Testis (tissue), 3 donors: ENCODE results near the gene IFNAR2. TPM values are rescaled to one million over a fixed set of nuclear protein-coding genes. Genes with fewer than 3 reads are reported as not detected.
"Not testable (repeated sequence)": the region's sequence is repeated elsewhere in the genome, so short reads cannot be mapped to it uniquely, and the experiment has no call there.

Experiments used
- DNase-seq: peaks from one replicate; pipeline ENCODE4 v3.0.0-alpha.2; 2019
- H3K27ac ChIP-seq, 2 donors: fragments of 200-600 bp; sonication (generic); one replicate each; pipeline ENCODE4 v1.5.1; 2019
- H3K27me3 ChIP-seq: fragments of 200-600 bp; sonication (generic); one replicate; pipeline ENCODE4 v1.5.1; 2019
- H3K36me3 ChIP-seq: fragments of 200-600 bp; sonication (generic); one replicate; pipeline ENCODE4 v1.5.1; 2017; ENCODE audit warnings: low read depth; ENCODE audit errors: missing control alignments
- H3K4me1 ChIP-seq: fragments of 200-600 bp; sonication (generic); one replicate; pipeline ENCODE4 v1.5.1; 2019
- H3K4me3 ChIP-seq, 2 donors: fragments of 200-600 bp; sonication (generic); one replicate each; pipeline ENCODE4 v1.5.1; 2017 to 2019
- H3K9me3 ChIP-seq: fragments of 200-600 bp; sonication (generic); one replicate; pipeline ENCODE4 v1.5.1; 2017
- CTCF ChIP-seq, 3 experiments: fragments of 450-650 bp in 2 of 3; fragments of 200-600 bp in 1 of 3; sonication (generic) in 1 of 3; IDR thresholded peaks; one replicate each; pipeline ENCODE4 v1.5.1; 2016 to 2019; ENCODE audit warnings: antibody characterized with exemption in 3 of 3, mild to moderate bottlenecking in 2 of 3, moderate library complexity in 1 of 3
- POLR2A ChIP-seq: fragments of 450-650 bp; IDR thresholded peaks from one replicate; pipeline ENCODE4 v1.6.1; 2017; ENCODE audit warnings: antibody characterized with exemption, mild to moderate bottlenecking, moderate library complexity
- WGBS, 2 donors: methylation state at CpG; one replicate each; pipeline ENCODE4 v1.1.5; 2018; 5-methylcytosine and 5-hydroxymethylcytosine counted together
- intact Hi-C: fragments of 100-400 bp; cut with DNase I; formaldehyde crosslinking; loops from one replicate; pipeline ENCODE4 v1.15.1; 2023; ENCODE audit warnings: low total_unique reads
- polyA plus RNA-seq: library from polyadenylated mRNA; stranded (reverse); fragments of 350-450 nt; fragmentation: Illumina TruSeq; extraction: RNeasy Lipid Tissue Mini Kit (QIAGEN cat#74804); gene quantifications from one replicate; pipeline ENCODE4 v1.2.3, GENCODE V29; 2014; ENCODE audit warnings: low read depth, low replicate concordance; ENCODE audit not compliant: insufficient read depth
- total RNA-seq, 2 donors: library from RNA; depleted of rRNA; stranded (reverse); fragments of >200 nt; gene quantifications; one replicate each; pipeline ENCODE4 v1.2.3, GENCODE V29; 2016

The IFNAR2 gene
- total and polyA plus RNA-seq, 3 donors from 2014 or later = 8.6 to 13.1 (median 10.7) TPM

DNA sequence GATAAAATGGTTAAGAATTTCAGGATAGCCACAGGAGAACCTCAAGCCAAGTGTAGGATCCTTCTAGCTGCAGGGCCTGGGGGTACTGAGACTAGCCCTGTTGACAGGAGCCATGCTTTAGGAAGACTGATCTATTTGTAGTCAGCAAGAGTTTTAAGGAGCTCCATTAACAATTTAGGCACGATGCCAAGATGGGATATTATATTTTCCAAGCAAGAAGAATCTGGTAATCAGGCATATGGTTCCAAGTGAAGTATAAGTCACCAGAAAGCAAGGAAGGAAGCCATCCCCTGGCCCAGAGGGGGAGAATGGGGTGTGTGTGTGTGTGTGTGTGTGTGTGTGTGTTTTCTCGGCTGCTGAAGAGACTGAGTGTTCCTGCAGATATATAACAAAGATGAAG, 7.0 kb downstream of the IFNAR2 start:
- H3K9me3 ChIP-seq = no peaks in the 10 kb centered on the region
- DNase-seq = no peak
- no peak overlapping the region for H3K27ac ChIP-seq
- WGBS, 2 donors = 74 to 93% methylated on average over 2 of the region's 2 CpGs
- TF ChIP-seq CTCF (IDR thresholded peaks at IDR 0.05) (no peak), POLR2A (no peak)
- no peaks in the 10 kb centered on the region for H3K4me1 ChIP-seq
- intact Hi-C loops = no loop called here
- H3K4me3 ChIP-seq = no peak overlapping the region
- H3K36me3 ChIP-seq = no peaks in the 10 kb centered on the region
- no peaks in the 10 kb centered on the region for H3K27me3 ChIP-seq

GRCh38 chr21:33237486-33237885, 7.7 kb downstream of the IFNAR2 start:
- H3K9me3 ChIP-seq = no peaks in the 10 kb centered on the region
- H3K36me3 ChIP-seq = no peaks in the 10 kb centered on the region
- whole genome bisulfite sequencing, 2 donors = 91 to 94% methylated on average over 3 of the region's 3 CpGs
- H3K27me3 ChIP-seq = no peaks in the 10 kb centered on the region
- H3K4me3 ChIP-seq = no peak overlapping the region
- H3K4me1 ChIP-seq = no peaks in the 10 kb centered on the region
- no peak for TF ChIP-seq CTCF (IDR thresholded peaks at IDR 0.05)
- no peak for TF ChIP-seq POLR2A
- no peak for DNase-seq
- intact Hi-C loops = no loop called here
- no peak overlapping the region for H3K27ac ChIP-seq

- no peaks in the 10 kb centered on the region for H3K27me3 ChIP-seq
- H3K27ac ChIP-seq = no peak overlapping the region
- no peak overlapping the region for H3K4me3 ChIP-seq
- H3K4me1 ChIP-seq = no peaks in the 10 kb centered on the region
- no peaks in the 10 kb centered on the region for H3K36me3 ChIP-seq
- TF ChIP-seq CTCF (IDR thresholded peaks at IDR 0.05) (no peak), POLR2A (no peak)
- 89 to 94% methylated on average over 4 of the region's 4 CpGs for WGBS, 2 donors
- intact Hi-C loops = no loop called here
- DNase-seq = no peak
- H3K9me3 ChIP-seq = no peaks in the 10 kb centered on the region
Measured at GRCh38 chr21:33238146-33238545, 8.4 kb downstream of the IFNAR2 start.

- Histone ChIP-seq H3K36me3 (no peaks in the 10 kb centered on the region), H3K27me3 (no peaks in the 10 kb centered on the region), H3K9me3 (no peaks in the 10 kb centered on the region), H3K27ac (no peak overlapping the region), H3K4me3 (no peak overlapping the region), H3K4me1 (no peaks in the 10 kb centered on the region)
- 89 to 94% methylated on average over 7 of the region's 7 CpGs for WGBS, 2 donors
- TF ChIP-seq CTCF (IDR thresholded peaks at IDR 0.05) (no peak), POLR2A (no peak)
- intact Hi-C loops = no loop called here
- no peak for DNase-seq
Measured at GRCh38 chr21:33238565-33239255, 9.0 kb downstream of the IFNAR2 start.

DNA sequence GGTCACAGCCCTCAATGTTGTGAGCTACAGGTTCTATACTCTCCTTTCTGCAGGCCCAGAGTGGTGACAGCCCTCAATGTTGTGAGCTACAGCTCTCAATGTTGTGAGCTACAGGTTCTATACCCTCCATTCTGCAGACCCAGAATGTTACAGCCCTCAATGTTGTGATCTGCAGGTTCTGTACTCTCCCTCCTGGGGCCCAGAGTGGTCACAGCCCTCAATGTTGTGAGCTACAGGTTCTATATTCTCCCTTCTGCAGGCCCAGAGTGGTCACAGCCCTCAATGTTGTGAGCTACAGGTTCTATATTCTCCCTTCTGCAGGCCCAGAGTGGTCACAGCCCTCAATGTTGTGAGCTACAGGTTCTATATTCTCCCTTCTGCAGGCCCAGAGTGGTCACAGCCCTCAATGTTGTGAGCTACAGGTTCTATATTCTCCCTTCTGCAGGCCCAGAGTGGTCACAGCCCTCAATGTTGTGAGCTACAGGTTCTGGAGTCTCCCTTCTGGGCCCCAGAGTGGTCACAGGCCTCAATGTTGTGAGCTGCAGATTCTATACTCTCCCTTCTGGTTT, 9.9 kb downstream of the IFNAR2 start:
- DNase-seq, H3K4me3 ChIP-seq, intact Hi-C loops, H3K9me3 ChIP-seq, H3K36me3 ChIP-seq, H3K4me1 ChIP-seq, H3K27ac ChIP-seq, H3K27me3 ChIP-seq: not testable (repeated sequence)
